CD14-positive monocyte (primary cell): ENCODE measurements around the gene TJP2. TPM values are rescaled to one million over a fixed set of nuclear protein-coding genes. Genes with fewer than 3 reads are reported as not detected.

Experiments used
- DNase-seq, 3 donors: peaks; one replicate each; pipeline ENCODE4 v3.0.0-alpha.2; 2011 to 2022
- H2AFZ ChIP-seq: 2 replicates; pipeline ENCODE4 v1.6.0; 2012; ENCODE audit warnings: mild to moderate bottlenecking, low read depth, low read length, inconsistent platforms; ENCODE audit not compliant: insufficient read depth, poor library complexity, severe bottlenecking
- H3K27ac ChIP-seq, 2 donors: 1 replicate in 1 of 2; 2 replicates in 1 of 2; pipeline ENCODE4 v1.5.1; 2012 to 2013; ENCODE audit warnings: low read length in 2 of 2, control low read depth in 1 of 2, inconsistent platforms in 1 of 2, low read depth in 1 of 2, mild to moderate bottlenecking in 1 of 2
- H3K27me3 ChIP-seq, 2 donors: one replicate each; pipeline versions ENCODE4 v1.6.0 to v1.6.1; 2011 to 2013; ENCODE audit warnings: low read length in 2 of 2; ENCODE audit not compliant: control insufficient read depth in 2 of 2, insufficient read depth in 2 of 2
- H3K36me3 ChIP-seq, 2 donors: replicated peaks in 1 of 2; 1 replicate in 1 of 2; 2 replicates in 1 of 2; pipeline versions ENCODE4 v1.5.1 to v1.6.1; 2012 to 2013; ENCODE audit warnings: low read length in 2 of 2, control low read depth in 1 of 2, inconsistent platforms in 1 of 2, mild to moderate bottlenecking in 1 of 2; ENCODE audit not compliant: insufficient read depth in 2 of 2, control insufficient read depth in 1 of 2
- H3K4me1 ChIP-seq, 2 donors: 1 replicate in 1 of 2; 2 replicates in 1 of 2; pipeline versions ENCODE4 v1.5.1 to v1.6.1; 2012 to 2013; ENCODE audit warnings: low read length in 2 of 2, control low read depth in 1 of 2, inconsistent platforms in 1 of 2, mild to moderate bottlenecking in 1 of 2, moderate library complexity in 1 of 2; ENCODE audit not compliant: insufficient read depth in 2 of 2, control insufficient read depth in 1 of 2
- H3K4me2 ChIP-seq: replicated peaks from 2 replicates; pipeline ENCODE3; 2012; ENCODE audit warnings: low read length, moderate library complexity, mild to moderate bottlenecking; ENCODE audit not compliant: poor library complexity, severe bottlenecking; ENCODE audit errors: extremely low read depth
- H3K4me3 ChIP-seq, 3 experiments: fragments of 200-600 bp in 1 of 3; sonication (generic) in 1 of 3; replicated peaks in 1 of 3; 1 replicate in 2 of 3; 2 replicates in 1 of 3; pipeline ENCODE4 v1.5.1; 2011 to 2013; ENCODE audit warnings: low read length in 3 of 3, mild to moderate bottlenecking in 3 of 3, control low read depth in 2 of 3, low read depth in 2 of 3, inconsistent platforms in 1 of 3, moderate library complexity in 1 of 3
- H3K79me2 ChIP-seq: 2 replicates; pipeline ENCODE4 v1.6.0; 2012; ENCODE audit warnings: mild to moderate bottlenecking, control low read depth, inconsistent platforms, low read length, moderate library complexity; ENCODE audit not compliant: insufficient read depth
- H3K9ac ChIP-seq: 2 replicates; pipeline ENCODE4 v1.6.0; 2017; ENCODE audit warnings: low read length, mild to moderate bottlenecking; ENCODE audit not compliant: insufficient read depth, poor library complexity, severe bottlenecking
- H3K9me3 ChIP-seq, 2 donors: replicated peaks in 1 of 2; 1 replicate in 1 of 2; 2 replicates in 1 of 2; pipeline versions ENCODE4 v1.5.1 to v1.6.1; 2012 to 2013; ENCODE audit warnings: low read length in 2 of 2, control low read depth in 1 of 2; ENCODE audit not compliant: control insufficient read depth in 1 of 2, insufficient read depth in 1 of 2
- H4K20me1 ChIP-seq: 2 replicates; pipeline ENCODE4 v1.6.0; 2012; ENCODE audit warnings: mild to moderate bottlenecking, low read length, control low read depth, moderate library complexity; ENCODE audit not compliant: insufficient read depth
- H3K27ac Mint-ChIP-seq, 7 donors: one replicate each; pipeline ENCODE4 v1.8.0; 2020; ENCODE audit warnings: mild to moderate bottlenecking in 7 of 7, mixed read lengths in 7 of 7, moderate library complexity in 6 of 7, inconsistent platforms in 2 of 7
- H3K27me3 Mint-ChIP-seq, 3 donors: one replicate each; pipeline ENCODE4 v1.8.0; 2021 to 2022; ENCODE audit warnings: low read depth in 3 of 3, mild to moderate bottlenecking in 3 of 3, mixed read lengths in 3 of 3, moderate library complexity in 3 of 3, inconsistent platforms in 1 of 3
- H3K36me3 Mint-ChIP-seq, 2 donors: one replicate each; pipeline ENCODE4 v1.8.0; 2020; ENCODE audit warnings: mixed read lengths in 2 of 2, inconsistent platforms in 1 of 2, mild to moderate bottlenecking in 1 of 2
- H3K4me1 Mint-ChIP-seq: one replicate; pipeline ENCODE4 v1.8.0; 2020; ENCODE audit warnings: mild to moderate bottlenecking, mixed read lengths
- H3K4me3 Mint-ChIP-seq, 2 donors: one replicate each; pipeline ENCODE4 v1.8.0; 2020; ENCODE audit warnings: mild to moderate bottlenecking in 2 of 2, mixed read lengths in 2 of 2, moderate library complexity in 1 of 2
- H3K9me3 Mint-ChIP-seq, 7 donors: one replicate each; pipeline ENCODE4 v1.8.0; 2020 to 2022; ENCODE audit warnings: mixed read lengths in 7 of 7, mild to moderate bottlenecking in 6 of 7, moderate library complexity in 6 of 7, inconsistent platforms in 2 of 7
- WGBS: methylation state at CpG from one replicate; pipeline ENCODE4 v1.1.5; 2013; ENCODE audit warnings: missing lambda C conversion rate; ENCODE audit not compliant: insufficient coverage; 5-methylcytosine and 5-hydroxymethylcytosine counted together
- intact Hi-C, 2 donors: fragments of 100-400 bp; cut with micrococcal nuclease; formaldehyde crosslinking; loops; one replicate each; pipeline versions ENCODE4 v1.15.0 to v1.15.1; 2023
- polyA plus RNA-seq, 3 donors: library from polyadenylated mRNA; depleted of rRNA in 1 of 3; unstranded in 2 of 3; stranded (reverse) in 1 of 3; fragments of 300-500 nt in 2 of 3; fragments of >200 nt in 1 of 3; fragmentation: Illumina TruSeq in 2 of 3; gene quantifications; 1 replicate in 2 of 3; 2 replicates in 1 of 3; pipeline ENCODE4 v1.2.3, GENCODE V29; 2012 to 2021
- TF ChIP-seq, protein P1 (sequence below): fragments of 200-600 bp; IDR thresholded peaks from one replicate; pipeline ENCODE4 v1.8.0; 2022; ENCODE audit warnings: antibody characterized with exemption, mild to moderate bottlenecking

TJP2 gene
- polyA plus RNA-seq, 3 donors, result 8.0 to 17.8 (median 13.8) TPM

- Mint-ChIP-seq H3K36me3 (peaks cover 46 to 52% of the 10 kb centered on the region in 2 donors), H3K27ac (peak overlapping the region in 1 of 7 donors; percentile 16), H3K4me1 (no peaks in the 10 kb centered on the region), H3K27me3 (peaks cover 1 to 4% (median 1%) of the 10 kb centered on the region in 3 donors), H3K9me3 (peaks cover 0 to 2% (median 0%) of the 10 kb centered on the region in 7 donors), H3K4me3 (no peak overlapping the region)
- intact Hi-C loops, result no loop called here
- no peaks in the 10 kb centered on the region for H4K20me1 ChIP-seq
- H3K4me3 ChIP-seq, result no peak overlapping the region
- H3K79me2 ChIP-seq, result no peaks in the 10 kb centered on the region
- no peak overlapping the region for H2AFZ ChIP-seq
- no CpG with 5 or more reads among the region's 1 CpG for WGBS
- TF ChIP-seq, protein P1, sequence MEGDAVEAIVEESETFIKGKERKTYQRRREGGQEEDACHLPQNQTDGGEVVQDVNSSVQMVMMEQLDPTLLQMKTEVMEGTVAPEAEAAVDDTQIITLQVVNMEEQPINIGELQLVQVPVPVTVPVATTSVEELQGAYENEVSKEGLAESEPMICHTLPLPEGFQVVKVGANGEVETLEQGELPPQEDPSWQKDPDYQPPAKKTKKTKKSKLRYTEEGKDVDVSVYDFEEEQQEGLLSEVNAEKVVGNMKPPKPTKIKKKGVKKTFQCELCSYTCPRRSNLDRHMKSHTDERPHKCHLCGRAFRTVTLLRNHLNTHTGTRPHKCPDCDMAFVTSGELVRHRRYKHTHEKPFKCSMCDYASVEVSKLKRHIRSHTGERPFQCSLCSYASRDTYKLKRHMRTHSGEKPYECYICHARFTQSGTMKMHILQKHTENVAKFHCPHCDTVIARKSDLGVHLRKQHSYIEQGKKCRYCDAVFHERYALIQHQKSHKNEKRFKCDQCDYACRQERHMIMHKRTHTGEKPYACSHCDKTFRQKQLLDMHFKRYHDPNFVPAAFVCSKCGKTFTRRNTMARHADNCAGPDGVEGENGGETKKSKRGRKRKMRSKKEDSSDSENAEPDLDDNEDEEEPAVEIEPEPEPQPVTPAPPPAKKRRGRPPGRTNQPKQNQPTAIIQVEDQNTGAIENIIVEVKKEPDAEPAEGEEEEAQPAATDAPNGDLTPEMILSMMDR, result no peak
- no peak overlapping the region for H3K9ac ChIP-seq
- H3K9me3 ChIP-seq, result no peaks in the 10 kb centered on the region
- H3K27ac ChIP-seq, result no peak overlapping the region
- no peak for DNase-seq
- peaks cover 19 to 43% of the 10 kb centered on the region in 2 donors for H3K36me3 ChIP-seq
- no peaks in the 10 kb centered on the region for H3K27me3 ChIP-seq
- H3K4me1 ChIP-seq, result no peaks in the 10 kb centered on the region
- no peak overlapping the region for H3K4me2 ChIP-seq
These were observed 81.5 kb downstream of the TJP2 start for GRCh38 chr9:69255591-69255990.

- no peak overlapping the region for H2AFZ ChIP-seq
- TF ChIP-seq, protein P1, result no peak
- WGBS, result 72% methylated on average over 5 of the region's 5 CpGs
- no peaks in the 10 kb centered on the region for H3K4me1 Mint-ChIP-seq
- no peak for DNase-seq
- intact Hi-C loops, result no loop called here
- H3K36me3 Mint-ChIP-seq, result peaks cover 18 to 22% of the 10 kb centered on the region in 2 donors
- H3K9me3 Mint-ChIP-seq, result peaks cover 0 to 2% (median 0%) of the 10 kb centered on the region in 7 donors
- no peaks in the 10 kb centered on the region for H3K9me3 ChIP-seq
- H3K36me3 ChIP-seq, result peaks cover 5 to 14% of the 10 kb centered on the region in 2 donors
- no peak overlapping the region for H3K27ac Mint-ChIP-seq
- no peak overlapping the region for H3K27ac ChIP-seq
- H4K20me1 ChIP-seq, result no peaks in the 10 kb centered on the region
- H3K4me2 ChIP-seq, result no peak overlapping the region
- no peak overlapping the region for H3K4me3 ChIP-seq
- no peak overlapping the region for H3K4me3 Mint-ChIP-seq
- no peaks in the 10 kb centered on the region for H3K79me2 ChIP-seq
- H3K9ac ChIP-seq, result no peak overlapping the region
- H3K27me3 Mint-ChIP-seq, result peaks cover 3 to 7% (median 5%) of the 10 kb centered on the region in 3 donors
- no peaks in the 10 kb centered on the region for H3K27me3 ChIP-seq
- no peaks in the 10 kb centered on the region for H3K4me1 ChIP-seq
These were observed 84.5 kb downstream of the TJP2 start for GRCh38 chr9:69258551-69258950.
